ENCODE measurements around the gene SIX6.

GRCh38 chr14:60508707-60509437 lies at the start of gene SIX6:
- TF ChIP-seq CTCF (IDR thresholded peaks at IDR 0.05; ENCODE audit: insufficient read depth, low read depth, low read length), result no peak
- no peak for TF ChIP-seq EZH2 (IDR thresholded peaks at IDR 0.05; ENCODE audit: insufficient read depth, low read length)

Measured in astrocyte (in vitro differentiated cells and primary cell).